GM21717 (cell line): ENCODE data around the gene OR2AT4.
"Not testable (repeated sequence)": the region's sequence is repeated elsewhere in the genome, so short reads cannot be mapped to it uniquely, and the experiment has no call there.

Experiments used
- ATAC-seq: cut with Tn5 transposase; IDR thresholded peaks from one replicate; pipeline ENCODE4 v1.9.1; 2021; ENCODE audit warnings: mild to moderate bottlenecking, moderate library complexity; ENCODE audit not compliant: unreplicated experiment

Gene OR2AT4

DNA sequence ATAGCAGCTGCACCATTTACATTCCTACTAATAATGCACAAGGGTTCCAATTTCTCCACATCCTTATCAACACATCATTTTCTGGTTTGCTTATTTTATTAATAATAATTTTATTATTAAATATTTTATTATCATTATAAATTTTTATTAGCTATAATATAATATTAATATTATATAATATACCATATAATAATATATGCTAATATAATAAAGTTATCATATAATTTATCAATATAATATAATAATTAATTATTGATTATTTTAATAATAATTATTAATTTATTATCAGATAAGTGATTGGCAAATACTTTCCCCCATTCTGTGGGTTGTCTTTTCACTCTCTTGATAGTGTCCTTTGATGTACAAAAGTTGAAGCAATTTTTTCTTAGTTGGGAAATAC is 27.7 kb downstream of the OR2AT4 start:
- no peak for ATAC-seq

DNA sequence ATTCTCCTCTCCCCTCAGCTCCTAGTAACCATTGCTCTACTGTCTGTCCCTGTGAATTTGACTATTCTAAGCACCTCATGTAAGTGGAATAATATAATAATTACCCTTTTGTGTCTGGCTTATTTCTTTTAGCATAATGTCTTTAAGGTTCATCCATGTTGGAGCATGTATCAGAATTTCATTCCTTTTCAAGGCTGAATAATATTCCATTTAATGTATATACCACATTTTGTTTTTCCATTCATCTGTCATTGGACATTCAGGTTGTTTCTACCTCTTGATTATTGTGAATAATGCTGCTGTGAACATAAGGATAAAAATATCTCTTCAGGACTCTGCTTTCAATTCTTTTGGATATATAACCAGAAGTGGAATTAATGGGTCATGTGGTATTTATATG is 28.1 kb downstream of the OR2AT4 start:
- ATAC-seq = no peak

DNA sequence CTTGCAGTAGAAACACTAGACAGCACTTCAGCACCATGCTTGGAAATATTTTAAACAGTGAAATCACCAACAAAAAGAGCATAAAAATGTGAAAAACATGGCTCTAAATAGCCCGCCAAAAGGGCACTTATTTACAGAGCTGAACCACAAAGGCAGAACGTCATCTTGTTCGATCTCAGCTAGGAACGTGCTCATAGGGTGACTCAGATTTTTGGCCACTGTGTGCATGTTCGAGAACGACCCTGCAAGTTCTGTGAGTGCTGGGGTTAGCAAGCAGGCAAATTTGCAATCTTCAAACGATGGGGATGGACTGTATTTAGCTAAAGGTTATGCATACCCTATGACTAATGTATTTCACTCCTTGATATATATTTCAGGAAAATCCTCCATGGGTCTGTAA is 30.6 kb downstream of the OR2AT4 start:
- ATAC-seq = no peak

DNA sequence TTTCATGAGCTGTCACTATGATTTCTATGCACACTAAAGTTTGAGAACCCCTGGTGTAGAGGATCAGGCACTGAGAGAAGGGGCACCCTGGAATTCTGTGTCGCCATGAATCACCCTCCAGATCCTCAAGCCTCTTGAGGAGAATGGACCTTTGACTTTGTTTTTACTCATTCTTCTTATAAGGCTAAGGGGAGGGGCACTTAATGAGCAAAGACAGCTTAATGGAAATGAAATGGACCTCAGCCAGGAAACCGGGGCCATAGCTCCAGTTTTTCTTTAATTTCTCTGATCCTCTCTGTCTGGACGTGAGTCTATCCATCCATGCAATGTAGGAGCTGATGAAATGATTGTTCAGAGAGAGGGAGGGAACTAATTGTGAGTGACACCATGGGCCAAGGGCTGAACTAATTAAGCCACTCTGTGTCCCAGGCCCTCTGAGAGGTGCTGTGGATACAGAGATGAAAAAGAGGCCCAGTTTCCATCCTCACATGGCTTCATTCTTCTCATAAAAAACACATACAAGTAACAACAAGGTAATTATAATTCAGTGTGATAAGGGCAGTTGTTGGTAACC is 32.8 kb downstream of the OR2AT4 start:
- no peak for ATAC-seq

DNA sequence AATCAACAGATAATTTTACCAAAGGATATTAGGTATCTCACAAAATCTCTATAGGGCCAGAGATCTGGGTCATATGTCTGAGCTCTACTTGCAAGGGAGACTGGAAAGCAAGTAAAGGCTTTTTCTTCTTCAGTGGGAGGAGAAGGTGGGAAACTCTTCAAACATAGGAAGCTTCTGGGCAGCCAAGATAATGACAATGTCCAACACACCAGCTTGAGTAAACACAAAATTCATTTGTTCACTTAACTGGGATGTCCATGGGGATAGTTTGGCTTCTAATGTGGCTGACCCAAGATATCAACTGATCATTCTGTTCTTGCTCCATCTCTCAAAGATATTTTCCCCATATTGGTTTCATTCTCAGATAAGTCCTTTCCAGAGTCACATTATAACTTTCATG is 37.4 kb downstream of the OR2AT4 start:
- no peak for ATAC-seq

DNA sequence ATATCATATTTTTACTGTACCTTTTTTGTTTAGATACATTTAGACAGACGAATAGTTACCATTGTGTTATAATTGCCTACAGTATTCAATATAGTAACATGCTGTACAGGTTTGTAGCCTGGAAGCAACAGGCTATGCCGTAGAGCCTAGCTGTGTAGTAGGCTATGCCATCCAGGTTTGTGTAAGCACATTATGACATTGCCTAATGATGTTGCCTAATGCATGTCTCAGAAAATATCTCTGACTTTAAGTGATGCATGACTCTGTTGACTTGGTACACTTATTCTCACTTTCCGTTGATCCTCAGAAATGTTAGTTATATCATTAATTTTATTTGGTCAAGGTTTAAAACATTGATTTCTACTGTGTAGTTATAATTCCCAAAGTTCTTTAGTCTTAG is 39.9 kb downstream of the OR2AT4 start:
- ATAC-seq = no peak

DNA sequence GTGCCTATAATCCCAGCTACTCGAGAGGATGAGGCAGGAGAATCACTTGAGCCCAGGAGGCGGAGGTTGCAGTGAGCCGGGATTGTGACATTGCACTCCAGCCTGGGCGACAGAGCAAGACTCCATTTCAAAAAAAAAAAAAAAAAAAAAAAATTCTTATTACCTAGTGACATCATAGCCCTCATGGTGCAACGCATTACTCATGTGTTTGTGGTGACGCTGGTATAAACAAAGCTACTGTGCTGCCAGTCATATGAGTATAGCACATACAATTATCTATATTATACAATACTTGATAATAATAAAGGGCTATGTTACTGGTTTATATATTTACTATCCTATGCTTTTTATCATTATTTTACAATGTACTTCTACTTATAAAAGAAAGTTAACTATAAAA is 41.2 kb downstream of the OR2AT4 start:
- no peak for ATAC-seq

DNA sequence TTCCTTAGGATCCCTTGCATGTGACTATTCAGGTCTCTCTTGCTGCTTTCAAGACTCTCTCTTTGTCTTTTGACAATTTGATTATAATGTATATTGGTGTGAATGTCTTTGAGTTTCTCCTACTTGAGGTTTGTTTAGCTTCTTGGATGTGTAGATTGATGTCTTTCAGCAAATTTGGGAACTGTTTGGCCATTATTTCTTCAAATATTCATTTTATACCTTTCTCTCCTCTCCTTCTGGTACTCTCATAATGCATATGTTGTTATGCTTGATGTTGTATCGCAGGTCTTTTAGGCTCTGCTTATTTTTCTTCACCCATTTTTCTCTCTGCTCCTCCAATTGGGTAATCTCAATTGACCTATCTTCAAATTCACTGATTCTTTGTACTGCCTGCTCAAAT is 44.2 kb downstream of the OR2AT4 start:
- no peak for ATAC-seq

DNA sequence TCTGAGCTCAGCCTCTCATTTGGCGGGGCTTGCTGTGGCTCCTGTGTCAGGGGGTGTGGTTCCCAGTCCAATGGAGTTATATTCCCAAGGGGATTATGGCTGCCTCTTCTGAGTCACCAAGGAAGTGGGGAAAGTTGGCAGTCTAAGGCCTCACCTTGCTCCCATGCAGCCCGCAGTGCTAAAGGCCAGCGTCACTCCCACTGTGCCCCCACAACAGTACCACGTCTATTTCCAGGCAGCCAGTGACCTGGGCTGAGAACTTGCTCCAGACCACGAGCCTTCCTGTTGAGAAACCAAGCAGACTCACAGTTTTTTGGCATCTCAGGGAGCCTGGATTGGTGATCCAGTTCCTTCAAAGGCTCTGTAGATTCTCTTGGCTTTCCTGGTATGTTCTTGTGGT is 45.6 kb downstream of the OR2AT4 start:
- ATAC-seq = no peak

DNA sequence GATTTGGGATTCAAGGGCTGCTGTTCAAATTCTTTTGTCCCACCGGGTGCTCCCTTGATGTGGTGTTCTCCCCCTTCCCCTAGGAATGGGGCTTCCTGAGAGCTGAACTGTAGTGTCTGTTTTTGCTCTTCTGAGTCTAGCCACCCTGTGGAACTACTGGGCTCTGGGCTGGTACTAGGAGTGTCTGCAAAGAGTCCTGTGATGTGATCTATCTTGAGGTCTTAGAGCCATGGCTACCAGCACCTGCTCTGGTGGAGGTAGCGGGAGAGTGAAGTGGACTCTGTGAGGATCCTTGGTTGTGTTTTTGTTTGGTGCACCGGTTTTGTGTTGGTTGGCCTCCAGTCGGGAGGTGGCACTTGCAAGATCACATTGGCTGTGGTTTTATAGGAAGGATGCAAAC is 46.2 kb downstream of the OR2AT4 start:
- ATAC-seq = no peak

DNA sequence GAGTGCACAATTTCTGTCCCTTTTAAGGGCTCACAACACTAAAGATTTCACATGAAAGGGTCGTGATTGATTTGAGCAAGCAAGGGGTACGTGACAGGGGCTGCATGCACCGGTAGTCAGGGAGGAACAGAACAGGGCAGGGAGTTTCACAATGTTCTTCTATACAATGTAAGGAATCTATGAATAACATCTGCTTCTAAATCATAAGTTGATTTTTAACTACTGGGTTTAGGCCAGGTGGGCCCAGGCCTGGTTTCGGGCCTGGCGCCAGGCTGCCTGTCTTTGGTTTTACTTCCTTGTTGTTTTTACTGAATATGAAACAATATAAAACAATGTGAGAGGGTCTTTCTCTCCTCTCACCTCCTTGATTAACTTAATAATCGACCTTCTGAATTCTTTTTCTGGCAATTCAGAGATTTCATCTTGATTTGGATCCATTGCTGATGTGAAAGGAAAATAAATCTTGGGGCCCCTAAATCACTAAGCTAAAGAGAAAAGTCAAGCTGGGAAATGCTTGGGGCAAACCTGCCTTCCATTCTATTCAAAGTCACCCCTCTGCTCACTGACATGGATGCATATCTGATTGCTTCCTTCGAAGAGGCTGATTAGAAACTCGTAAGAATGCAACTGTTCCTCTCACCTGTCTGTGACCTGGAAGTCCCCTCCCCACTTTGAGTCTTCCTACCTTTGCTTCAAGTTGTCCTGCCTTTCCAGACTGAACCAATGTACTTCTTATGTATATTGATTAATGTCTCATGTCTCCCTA is 47.0 kb downstream of the OR2AT4 start:
- not testable (repeated sequence) for ATAC-seq

DNA sequence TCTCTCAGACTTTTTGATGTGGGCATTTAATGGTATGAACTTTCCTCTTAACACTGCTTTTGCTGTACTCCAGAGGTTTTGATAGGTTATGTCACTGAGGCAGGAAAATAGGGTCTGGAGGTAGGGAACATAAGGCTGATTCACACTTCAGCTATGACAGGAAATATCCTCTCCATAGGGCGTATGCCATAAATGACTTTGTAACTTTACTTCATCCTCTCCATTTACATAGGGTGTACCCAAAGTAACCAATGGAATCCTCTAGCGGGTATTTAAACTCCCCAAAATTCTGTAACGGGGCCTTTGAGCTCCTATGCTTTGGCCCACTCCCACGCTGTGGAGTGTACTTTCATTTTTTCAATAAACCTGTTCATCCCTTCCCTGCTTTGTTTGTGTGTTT is 49.5 kb downstream of the OR2AT4 start:
- ATAC-seq = no peak

DNA sequence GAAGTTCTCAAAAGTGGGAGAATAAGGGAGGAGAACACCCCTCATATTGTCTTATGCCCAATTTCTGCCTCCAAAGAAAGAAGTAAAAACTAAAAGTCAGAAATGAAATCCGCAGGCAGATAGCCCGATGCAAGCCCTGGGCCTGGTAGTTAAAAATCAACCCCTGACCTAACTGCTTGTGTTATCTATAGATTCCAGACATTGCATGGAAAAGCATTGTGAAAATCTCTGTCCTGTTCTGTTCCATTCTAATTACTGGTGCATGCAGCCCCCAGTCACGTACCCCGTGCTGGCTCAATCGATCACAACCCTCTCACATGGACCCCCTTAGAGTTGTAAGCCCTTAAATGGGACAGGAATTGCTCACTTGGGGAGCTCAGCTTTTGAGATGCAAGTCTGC is 50.0 kb downstream of the OR2AT4 start:
- ATAC-seq = not testable (repeated sequence)

DNA sequence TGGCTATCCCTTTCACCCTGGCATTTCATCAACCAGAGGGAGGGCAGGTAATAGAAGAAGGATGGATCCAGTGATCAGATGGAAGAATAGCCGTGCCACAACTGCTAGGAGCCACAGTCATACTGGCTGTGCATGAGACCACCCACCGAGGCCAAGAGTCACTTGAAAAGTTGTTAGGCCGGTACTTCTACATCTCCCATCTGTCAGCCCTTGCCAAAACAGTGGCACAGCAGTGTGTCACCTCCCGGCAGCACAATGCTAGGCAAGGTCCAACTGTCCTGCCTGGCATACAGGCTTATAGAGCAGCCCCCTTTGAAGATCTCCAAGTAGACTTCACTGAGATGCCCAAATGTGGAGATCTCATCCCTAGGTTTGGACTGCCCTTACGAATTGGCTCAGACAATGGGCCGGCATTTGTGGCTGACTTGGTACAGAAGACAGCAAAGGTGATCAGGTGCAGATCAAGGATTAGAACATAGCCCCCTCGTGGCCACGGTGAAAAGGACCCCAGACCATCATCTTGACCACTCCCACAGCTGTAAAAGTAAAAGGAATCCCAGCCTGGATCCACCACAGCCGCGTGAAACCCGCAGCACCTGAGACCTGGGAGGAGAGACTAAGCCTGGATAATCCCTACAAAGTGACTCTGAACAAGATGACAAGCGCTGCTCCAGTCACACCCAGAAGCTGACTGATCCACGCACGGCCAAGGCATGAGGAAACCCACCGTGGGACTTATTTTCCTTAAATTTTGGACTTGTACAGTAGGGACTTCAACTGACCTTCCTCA is 52.1 kb downstream of the OR2AT4 start:
- ATAC-seq = not testable (repeated sequence)

DNA sequence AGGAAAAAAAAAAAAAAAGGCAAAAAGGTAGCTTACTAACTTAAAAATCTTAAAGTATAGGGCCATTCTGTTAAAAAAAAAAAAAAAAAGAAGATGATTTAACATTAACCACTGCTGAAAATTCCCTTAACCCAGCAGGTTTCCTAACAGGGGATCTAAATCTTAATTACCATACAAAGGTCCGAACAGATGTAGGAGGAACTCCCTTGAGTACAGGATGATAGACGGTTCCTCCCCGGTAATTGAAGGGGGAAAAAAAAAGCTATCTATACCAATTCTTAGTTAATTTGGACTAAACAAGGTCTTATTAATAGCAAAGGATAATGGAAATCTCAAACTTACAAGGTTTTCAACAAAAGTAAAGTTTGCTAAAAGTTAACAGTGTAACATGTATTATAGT is 54.9 kb downstream of the OR2AT4 start:
- not testable (repeated sequence) for ATAC-seq

DNA sequence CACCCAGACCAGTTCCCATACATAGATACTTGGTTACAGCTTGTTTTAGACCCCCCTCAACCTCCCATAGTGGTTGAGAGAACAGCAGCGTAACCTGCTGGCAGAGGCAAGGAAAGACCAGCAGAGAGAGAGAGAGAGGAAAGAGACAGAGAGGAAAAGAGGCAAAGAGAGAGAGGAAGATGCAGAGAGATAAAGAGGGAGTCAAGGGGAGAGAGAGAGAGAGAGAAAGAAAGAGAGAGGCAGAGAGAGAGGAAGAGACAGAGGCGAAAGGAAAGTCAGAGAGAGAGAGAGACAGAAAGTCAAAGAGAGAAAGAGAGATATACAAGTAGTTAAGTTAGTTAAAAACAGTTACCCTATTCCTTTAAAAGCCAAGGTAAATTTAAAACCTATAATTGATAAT is 55.4 kb downstream of the OR2AT4 start:
- no peak for ATAC-seq

DNA sequence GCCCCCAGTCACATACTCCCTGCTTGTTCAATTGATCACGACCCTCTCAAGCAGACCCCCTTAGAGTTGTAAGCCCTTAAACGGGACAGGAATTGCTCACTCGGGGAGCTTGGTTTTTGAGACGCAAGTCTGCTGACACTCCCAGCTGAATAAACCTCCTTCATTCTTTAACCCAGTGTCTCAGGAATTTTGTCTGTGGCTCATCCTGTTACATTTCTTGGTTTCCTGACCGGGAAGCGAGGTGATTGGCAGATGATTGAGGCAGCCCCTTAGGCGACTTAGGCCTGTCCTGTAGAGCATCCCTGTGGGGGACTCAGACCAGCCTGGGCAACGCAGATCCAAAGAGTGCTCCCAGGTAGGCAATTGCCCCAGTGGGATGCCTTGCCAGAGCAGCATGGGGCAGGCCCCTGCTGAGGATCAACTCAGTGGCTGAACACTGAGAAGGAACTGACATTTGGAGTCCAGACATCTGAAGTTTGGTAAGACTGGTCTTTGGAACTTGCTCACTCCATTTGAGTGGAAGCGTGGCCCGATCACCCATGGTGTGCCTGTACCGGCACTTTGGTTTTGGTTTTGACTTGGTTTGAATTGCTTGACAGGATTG is 56.4 kb downstream of the OR2AT4 start:
- ATAC-seq = no peak

DNA sequence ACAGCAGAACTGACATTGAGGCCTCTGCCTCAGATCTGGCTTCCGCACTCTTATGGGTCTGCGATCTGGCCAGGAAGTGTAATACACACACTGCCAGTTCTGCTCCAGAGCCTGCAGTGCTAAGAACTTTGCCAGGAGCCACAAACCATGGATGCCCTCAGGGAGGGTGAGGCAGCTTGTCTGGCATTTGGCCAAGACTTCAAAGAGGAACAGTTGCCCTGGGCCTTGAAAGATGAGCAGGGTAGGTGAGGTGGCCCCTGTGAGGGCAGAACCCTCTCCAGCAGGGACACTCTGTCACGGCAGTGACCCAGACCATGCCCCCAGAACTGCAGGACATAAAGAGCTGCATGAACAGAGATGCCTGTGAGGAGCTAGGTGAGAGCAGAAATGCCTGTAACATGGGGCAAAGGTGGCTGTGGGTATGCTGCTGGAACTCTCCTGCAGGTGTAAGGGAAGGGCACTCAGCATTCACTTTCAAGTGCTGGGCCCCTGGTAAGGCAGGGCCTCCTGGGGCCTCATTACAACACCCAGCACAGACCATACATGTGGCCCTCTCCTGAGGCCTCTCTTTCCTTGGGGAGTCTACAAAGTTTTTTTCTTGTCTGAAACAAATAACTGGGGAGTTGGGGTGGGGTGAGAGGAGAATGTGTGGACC is 60.6 kb downstream of the OR2AT4 start:
- ATAC-seq = no peak

DNA sequence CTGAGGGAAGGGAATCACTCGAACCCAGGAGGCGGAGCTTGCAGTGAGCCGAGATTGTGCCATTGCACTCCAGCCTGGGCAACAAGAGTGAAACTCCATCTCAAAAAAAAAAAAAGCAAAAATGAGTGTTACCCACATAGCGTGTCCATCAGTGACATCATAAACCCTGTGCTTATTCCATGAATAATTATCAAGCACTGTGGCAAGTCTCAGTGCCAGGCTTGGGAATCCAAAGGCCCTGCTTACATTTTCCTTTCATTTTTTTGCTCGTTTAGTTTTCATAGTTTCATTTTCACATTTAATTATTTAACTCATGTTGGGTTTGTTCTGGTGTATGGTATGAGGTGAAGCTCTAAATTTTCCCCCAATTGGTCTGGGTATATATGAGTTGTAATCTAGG is 61.4 kb downstream of the OR2AT4 start:
- no peak for ATAC-seq

DNA sequence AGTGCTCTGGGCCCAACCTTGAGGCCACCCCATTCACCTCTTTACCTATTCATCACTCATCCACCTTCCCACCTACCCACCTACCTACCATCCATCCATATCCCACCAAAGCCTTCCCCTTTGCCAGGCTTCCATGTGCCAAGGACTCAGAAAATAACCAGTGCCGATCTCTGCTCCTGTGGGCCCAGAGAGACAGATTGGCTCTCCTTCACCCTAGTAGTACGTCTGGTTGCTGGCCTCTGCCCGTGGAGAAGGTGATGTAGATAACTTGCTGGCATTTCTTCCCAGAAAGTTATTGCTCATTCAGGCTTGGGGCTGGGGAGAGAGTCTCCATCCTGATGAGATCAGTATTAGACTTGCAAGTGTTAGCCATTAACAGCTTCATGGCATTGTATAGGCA is 62.8 kb downstream of the OR2AT4 start:
- no peak for ATAC-seq

DNA sequence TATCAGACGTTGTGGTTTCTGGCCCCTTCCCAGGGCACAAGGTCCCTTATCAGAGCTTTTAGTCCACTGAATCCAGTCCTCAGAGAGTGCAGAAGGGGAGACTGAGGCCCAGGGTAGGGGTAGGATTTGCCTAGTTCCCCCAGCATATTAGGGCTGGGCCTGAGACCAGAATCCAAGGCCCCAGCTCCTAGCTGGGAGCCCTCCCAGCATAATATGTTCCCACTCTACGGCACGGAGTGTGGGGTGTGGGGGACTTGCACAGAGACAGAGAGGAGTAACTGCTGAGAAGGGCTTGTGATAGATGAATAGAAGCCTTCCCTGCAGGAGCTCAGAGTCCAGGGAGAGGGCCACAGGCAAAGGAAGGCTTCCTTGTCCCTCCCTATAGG is 64.1 kb downstream of the OR2AT4 start:
- ATAC-seq = no peak
